Nephron progenitor cell (in vitro differentiated cells): ENCODE measurements around the gene NOM1.
"Not testable (repeated sequence)": the region's sequence is repeated elsewhere in the genome, so short reads cannot be mapped to it uniquely, and the experiment has no call there.

Source experiments
- DNase-seq: peaks from one replicate; pipeline ENCODE4 v3.0.0; 2021
- H3K27ac Mint-ChIP-seq: 2 replicates; pipeline ENCODE4 v1.8.0; 2021; ENCODE audit warnings: mild to moderate bottlenecking, moderate library complexity, mixed read lengths
- H3K27me3 Mint-ChIP-seq: 2 replicates; pipeline ENCODE4 v1.8.0; 2021; ENCODE audit warnings: mild to moderate bottlenecking, low read depth, mixed read lengths; ENCODE audit not compliant: poor library complexity
- H3K36me3 Mint-ChIP-seq: 2 replicates; pipeline ENCODE4 v1.8.0; 2021; ENCODE audit warnings: low read depth, mixed read lengths
- H3K4me1 Mint-ChIP-seq: 2 replicates; pipeline ENCODE4 v1.8.0; 2021; ENCODE audit warnings: mixed read lengths
- H3K4me3 Mint-ChIP-seq: 2 replicates; pipeline ENCODE4 v1.8.0; 2021; ENCODE audit warnings: mild to moderate bottlenecking, moderate library complexity, mixed read lengths
- H3K9me3 Mint-ChIP-seq: 2 replicates; pipeline ENCODE4 v1.8.0; 2021; ENCODE audit warnings: mild to moderate bottlenecking, moderate library complexity, mixed read lengths
- TF ChIP-seq, protein P1 (sequence below): fragments of 200-600 bp; sonication (generic); IDR thresholded peaks from 2 replicates; pipeline ENCODE4 v1.5.0; 2021; ENCODE audit warnings: antibody characterized with exemption

NOM1 gene

DNA sequence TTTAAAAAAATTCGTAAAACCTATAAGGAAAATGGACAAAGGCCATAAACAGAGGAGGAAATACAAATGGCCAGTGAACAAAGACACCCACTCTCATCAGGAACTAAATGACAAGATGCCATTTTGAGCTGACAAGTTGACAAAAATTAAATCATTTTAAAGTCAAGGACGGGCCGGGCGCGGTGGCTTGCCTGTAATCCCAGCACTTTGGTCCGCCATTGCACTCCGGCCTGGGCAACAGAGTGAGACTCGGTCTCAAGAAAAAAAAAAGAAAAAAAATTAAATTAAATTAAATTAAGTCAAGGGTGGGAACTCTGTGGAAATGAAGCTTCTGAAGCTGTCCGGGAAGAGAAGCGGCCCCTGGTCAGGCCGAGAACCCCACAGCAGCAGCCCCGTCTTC lies 1.2 kb upstream of the NOM1 start:
- H3K27me3 Mint-ChIP-seq: peaks cover 33% of the 10 kb centered on the region
- H3K9me3 Mint-ChIP-seq: peaks cover 8% of the 10 kb centered on the region
- DNase-seq: no peak
- TF ChIP-seq, protein P1, sequence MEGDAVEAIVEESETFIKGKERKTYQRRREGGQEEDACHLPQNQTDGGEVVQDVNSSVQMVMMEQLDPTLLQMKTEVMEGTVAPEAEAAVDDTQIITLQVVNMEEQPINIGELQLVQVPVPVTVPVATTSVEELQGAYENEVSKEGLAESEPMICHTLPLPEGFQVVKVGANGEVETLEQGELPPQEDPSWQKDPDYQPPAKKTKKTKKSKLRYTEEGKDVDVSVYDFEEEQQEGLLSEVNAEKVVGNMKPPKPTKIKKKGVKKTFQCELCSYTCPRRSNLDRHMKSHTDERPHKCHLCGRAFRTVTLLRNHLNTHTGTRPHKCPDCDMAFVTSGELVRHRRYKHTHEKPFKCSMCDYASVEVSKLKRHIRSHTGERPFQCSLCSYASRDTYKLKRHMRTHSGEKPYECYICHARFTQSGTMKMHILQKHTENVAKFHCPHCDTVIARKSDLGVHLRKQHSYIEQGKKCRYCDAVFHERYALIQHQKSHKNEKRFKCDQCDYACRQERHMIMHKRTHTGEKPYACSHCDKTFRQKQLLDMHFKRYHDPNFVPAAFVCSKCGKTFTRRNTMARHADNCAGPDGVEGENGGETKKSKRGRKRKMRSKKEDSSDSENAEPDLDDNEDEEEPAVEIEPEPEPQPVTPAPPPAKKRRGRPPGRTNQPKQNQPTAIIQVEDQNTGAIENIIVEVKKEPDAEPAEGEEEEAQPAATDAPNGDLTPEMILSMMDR: no peak
- peak overlapping the region; percentile 44 for H3K4me3 Mint-ChIP-seq
- peaks cover 13% of the 10 kb centered on the region for H3K36me3 Mint-ChIP-seq
- H3K4me1 Mint-ChIP-seq: peaks cover 46% of the 10 kb centered on the region
- H3K27ac Mint-ChIP-seq: no peak overlapping the region

DNA sequence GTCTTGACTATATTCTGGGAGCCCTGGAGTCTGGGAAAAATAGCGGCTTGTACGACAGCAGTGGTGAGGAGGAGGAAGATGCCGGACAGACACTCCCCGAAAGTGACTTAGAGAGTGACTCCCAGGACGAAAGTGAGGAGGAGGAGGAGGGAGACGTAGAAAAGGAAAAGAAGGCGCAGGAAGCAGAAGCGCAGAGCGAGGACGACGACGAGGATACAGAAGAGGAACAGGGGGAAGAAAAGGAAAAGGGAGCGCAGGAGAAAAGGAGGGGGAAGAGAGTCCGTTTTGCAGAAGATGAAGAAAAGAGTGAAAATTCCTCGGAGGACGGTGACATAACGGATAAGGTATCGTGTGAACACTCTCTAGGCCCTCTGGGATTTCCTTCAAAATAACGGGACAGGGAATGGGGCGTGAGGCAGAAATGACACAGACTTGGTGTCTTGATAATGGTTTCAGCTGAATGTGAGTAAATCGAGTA lies 908 bp downstream of the NOM1 start:
- H3K4me1 Mint-ChIP-seq: peaks cover 32% of the 10 kb centered on the region
- TF ChIP-seq, protein P1: no peak
- H3K9me3 Mint-ChIP-seq: peaks cover 5% of the 10 kb centered on the region
- DNase-seq: no peak
- peaks cover 20% of the 10 kb centered on the region for H3K27me3 Mint-ChIP-seq
- peaks cover 33% of the 10 kb centered on the region for H3K36me3 Mint-ChIP-seq
- peak overlapping the region; percentile 96 for H3K4me3 Mint-ChIP-seq
- peak overlapping the region; percentile 81 for H3K27ac Mint-ChIP-seq

DNA sequence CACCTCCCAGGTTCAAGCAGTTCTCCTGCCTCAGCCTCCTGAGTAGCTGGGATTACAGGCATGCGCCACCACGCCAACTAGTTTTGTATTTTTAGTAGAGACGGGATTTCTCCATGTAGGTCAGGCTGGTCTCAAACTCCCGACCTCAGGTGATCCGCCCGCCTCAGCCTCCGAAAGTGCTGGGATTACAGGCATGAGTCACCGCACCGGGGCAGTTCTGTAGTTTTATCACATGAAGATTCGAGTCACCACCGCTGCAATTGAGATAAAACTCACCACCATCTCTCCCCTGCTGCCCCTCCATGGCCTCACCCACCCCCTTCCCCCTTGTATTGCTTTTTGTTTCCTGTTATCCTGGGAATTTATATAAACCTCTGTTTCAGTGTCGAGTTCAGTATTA lies 3.7 kb downstream of the NOM1 start:
- not testable (repeated sequence) for H3K27me3 Mint-ChIP-seq, H3K9me3 Mint-ChIP-seq

DNA sequence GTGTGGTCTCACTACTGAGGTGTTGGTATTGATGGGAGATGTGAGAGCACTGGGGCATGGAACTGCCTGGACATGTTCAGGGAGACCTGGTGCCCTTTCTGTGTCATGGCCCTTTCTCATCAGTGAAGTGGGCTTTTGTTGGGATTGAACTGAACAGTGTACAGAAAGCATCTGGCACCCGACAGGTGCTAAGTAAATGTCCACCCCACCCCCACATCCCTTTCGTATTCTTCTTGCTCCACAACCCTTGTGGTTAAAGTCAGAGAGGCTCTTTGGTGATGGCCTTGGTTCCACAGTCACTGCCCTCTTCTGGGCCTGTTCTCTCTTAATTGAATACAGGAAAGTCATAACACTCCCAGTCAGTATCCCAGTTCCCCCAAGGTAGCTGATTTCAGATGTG lies 5.4 kb downstream of the NOM1 start:
- H3K4me3 Mint-ChIP-seq: no peak overlapping the region
- peaks cover 23% of the 10 kb centered on the region for H3K4me1 Mint-ChIP-seq
- peaks cover 62% of the 10 kb centered on the region for H3K36me3 Mint-ChIP-seq
- no peak overlapping the region for H3K27ac Mint-ChIP-seq
- no peaks in the 10 kb centered on the region for H3K27me3 Mint-ChIP-seq
- no peak for DNase-seq
- TF ChIP-seq, protein P1: no peak
- H3K9me3 Mint-ChIP-seq: no peaks in the 10 kb centered on the region

More for the DNA sequence above, 3.7 kb downstream of the NOM1 start:
- H3K4me3 Mint-ChIP-seq, DNase-seq, H3K27ac Mint-ChIP-seq: not testable (repeated sequence)
- peaks cover 23% of the 10 kb centered on the region for H3K4me1 Mint-ChIP-seq
- H3K36me3 Mint-ChIP-seq: peaks cover 49% of the 10 kb centered on the region

DNA sequence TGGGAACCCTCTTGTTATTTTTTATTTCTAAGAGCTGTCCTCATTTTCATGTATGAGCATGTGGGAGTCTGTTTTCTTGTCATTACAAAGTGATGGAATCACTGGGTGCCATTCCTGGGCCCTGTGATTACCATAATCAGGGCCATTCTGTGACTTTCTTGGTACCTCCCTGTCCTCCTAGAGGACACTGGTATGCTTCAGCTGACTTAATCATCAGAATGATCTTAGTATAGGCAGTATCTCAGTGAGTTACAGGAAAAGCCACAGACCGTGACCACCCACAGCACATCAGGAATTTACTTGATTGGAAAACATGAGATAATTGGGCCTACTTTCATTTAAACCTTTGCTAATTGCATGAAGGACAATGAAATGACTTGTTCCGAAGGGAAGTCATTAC lies 7.2 kb downstream of the NOM1 start:
- TF ChIP-seq, protein P1: no peak
- no peak for DNase-seq
- Mint-ChIP-seq H3K36me3 (peaks cover 80% of the 10 kb centered on the region), H3K4me3 (no peak overlapping the region), H3K9me3 (no peaks in the 10 kb centered on the region), H3K27ac (no peak overlapping the region), H3K27me3 (no peaks in the 10 kb centered on the region), H3K4me1 (peaks cover 5% of the 10 kb centered on the region)

DNA sequence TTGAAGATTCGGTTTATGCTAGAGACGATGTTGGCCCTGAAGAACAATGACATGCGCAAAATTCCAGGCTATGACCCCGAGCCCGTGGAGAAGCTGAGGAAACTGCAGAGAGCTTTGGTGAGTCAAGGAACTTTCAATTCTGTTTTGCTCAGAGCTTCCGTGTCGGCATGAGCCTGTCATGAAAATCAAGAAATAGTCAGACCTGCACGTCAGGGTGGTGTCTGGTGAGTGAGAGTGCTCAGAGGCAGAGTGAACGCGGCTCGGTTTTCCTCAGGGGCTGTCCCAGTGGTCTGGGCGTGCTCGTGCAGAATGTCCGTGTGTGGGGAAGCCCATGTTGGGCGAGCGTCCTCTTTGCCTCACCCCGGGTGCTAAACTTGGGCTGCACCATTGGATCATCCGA lies 12.6 kb downstream of the NOM1 start:
- no peaks in the 10 kb centered on the region for H3K4me1 Mint-ChIP-seq
- H3K4me3 Mint-ChIP-seq: no peak overlapping the region
- TF ChIP-seq, protein P1: no peak
- peaks cover 67% of the 10 kb centered on the region for H3K36me3 Mint-ChIP-seq
- no peak overlapping the region for H3K27ac Mint-ChIP-seq
- no peaks in the 10 kb centered on the region for H3K9me3 Mint-ChIP-seq
- DNase-seq: no peak
- no peaks in the 10 kb centered on the region for H3K27me3 Mint-ChIP-seq
